ENCODE data around the gene MAP3K2. TPM values are rescaled to one million over a fixed set of nuclear protein-coding genes. Genes with fewer than 3 reads are reported as not detected.

Gene MAP3K2

DNA sequence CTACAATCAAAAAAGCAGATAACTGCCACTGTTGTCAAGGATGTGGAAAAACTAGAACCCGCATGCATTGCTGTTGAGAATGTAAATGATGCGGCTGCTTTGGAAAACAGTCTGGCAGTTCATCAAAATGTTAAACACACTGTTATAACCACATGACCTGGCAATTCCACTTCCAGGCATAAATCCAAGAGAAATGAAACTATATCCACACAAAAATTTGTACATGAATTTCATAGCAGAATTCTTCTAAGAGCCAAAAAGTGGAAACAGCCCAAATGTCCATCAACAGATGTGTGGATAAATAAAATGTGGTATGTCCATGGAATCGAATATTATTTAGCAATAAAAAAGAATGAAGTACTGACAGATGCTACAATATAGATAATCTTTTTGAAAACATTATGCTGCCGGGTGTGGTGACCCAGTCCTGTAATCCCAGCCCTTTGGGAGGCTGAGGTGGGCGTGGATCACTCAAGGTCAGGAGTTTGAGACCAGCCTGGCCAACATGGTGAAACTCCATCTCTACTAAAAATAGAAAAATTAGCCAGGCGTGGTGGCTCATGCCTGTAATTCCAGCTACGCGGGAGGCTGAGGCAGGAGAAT lies 125.9 kb downstream of the MAP3K2 start:
- Histone ChIP-seq H3K27me3 (ENCODE audit: control insufficient read depth, insufficient read depth, low read length) (no peaks in the 10 kb centered on the region), H3K4me3 (ENCODE audit: low read length) (no peak overlapping the region), H3K36me3 (ENCODE audit: insufficient read depth, low read length) (peaks cover 35% of the 10 kb centered on the region), H3K4me2 (ENCODE audit: low read length) (no peak overlapping the region), H3K9ac (ENCODE audit: low read depth, low read length) (no peak overlapping the region), H3K9me3 (replicated peaks; ENCODE audit: low read length) (no peaks in the 10 kb centered on the region), H3K4me1 (ENCODE audit: control insufficient read depth, insufficient read depth, low read length) (no peaks in the 10 kb centered on the region)

DNA sequence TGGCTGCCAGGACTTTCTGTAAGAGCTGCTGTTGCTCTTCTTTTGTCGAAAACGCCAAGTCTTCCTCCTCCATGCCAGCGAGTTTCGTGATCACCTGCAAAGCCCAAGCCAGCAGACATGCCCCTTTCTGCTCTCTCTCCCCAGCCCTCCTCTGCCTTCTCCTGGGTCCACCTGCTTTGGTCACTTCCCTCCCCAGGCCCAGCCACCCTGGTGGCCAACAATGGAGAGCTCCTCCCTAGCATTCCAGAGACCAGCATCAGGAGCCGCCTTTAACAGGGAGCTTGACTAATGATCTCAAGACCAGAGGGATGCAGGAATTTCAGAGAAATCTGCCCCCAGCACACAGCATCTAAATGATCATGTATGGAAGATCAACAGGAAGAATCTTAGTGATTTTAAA lies 128.4 kb downstream of the MAP3K2 start:
- peaks cover 42% of the 10 kb centered on the region for H3K36me3 ChIP-seq (ENCODE audit: insufficient read depth, low read length)
- no peaks in the 10 kb centered on the region for H3K27me3 ChIP-seq (ENCODE audit: control insufficient read depth, insufficient read depth, low read length)
- no peak overlapping the region for H3K4me3 ChIP-seq (ENCODE audit: low read length)
- H3K9ac ChIP-seq (ENCODE audit: low read depth, low read length) = no peak overlapping the region
- no peaks in the 10 kb centered on the region for H3K9me3 ChIP-seq (replicated peaks; ENCODE audit: low read length)
- H3K4me1 ChIP-seq (ENCODE audit: control insufficient read depth, insufficient read depth, low read length) = peaks cover 9% of the 10 kb centered on the region
- no peak overlapping the region for H3K4me2 ChIP-seq (ENCODE audit: low read length)

DNA sequence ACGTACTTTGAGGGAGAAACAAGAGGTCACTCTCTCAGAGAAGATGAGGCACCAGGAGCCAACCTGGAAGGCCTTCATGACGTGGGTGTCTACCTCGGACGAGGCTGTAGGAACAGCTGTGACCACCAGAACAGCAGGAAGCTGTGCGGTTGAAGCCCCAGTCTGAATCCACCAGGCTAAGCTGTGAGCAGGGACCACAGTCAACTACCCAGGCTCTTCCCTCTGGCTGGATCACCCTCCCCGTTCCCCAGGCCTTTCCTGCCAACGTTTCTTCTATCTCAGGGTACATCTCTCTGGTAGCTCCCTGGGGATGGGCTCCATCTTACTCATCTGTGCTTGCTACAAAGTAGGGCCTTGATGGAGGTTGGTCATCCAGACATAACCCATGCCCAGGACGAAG lies 130.9 kb downstream of the MAP3K2 start:
- H3K4me1 ChIP-seq (ENCODE audit: control insufficient read depth, insufficient read depth, low read length) = peaks cover 11% of the 10 kb centered on the region
- no peaks in the 10 kb centered on the region for H3K27me3 ChIP-seq (ENCODE audit: control insufficient read depth, insufficient read depth, low read length)
- H3K9me3 ChIP-seq (replicated peaks; ENCODE audit: low read length) = no peaks in the 10 kb centered on the region
- H3K36me3 ChIP-seq (ENCODE audit: insufficient read depth, low read length) = peaks cover 42% of the 10 kb centered on the region
- no peak overlapping the region for H3K9ac ChIP-seq (ENCODE audit: low read depth, low read length)
- H3K4me3 ChIP-seq (ENCODE audit: low read length) = no peak overlapping the region
- H3K4me2 ChIP-seq (ENCODE audit: low read length) = no peak overlapping the region

DNA sequence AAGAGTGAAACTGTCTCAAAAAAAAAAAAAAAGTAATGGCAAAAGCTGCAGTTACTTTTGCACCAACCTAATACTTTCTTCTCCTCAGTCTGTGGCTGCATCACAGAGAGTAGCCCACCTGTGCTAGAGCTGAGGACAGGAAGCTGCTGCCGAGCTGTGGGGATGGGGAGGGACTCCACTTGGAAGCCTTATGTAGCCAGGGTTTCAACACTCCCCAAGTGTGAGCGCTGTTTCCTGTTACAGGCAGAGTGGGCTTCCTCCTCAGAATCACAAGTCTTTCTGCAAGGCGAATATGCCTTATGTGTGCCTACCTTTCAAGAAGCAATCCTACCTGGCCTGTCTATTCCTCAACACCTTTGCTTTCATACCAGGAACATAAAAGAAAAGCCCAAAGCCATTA lies 131.4 kb downstream of the MAP3K2 start:
- H3K9me3 ChIP-seq (replicated peaks; ENCODE audit: low read length) = no peaks in the 10 kb centered on the region
- no peak overlapping the region for H3K9ac ChIP-seq (ENCODE audit: low read depth, low read length)
- no peak overlapping the region for H3K4me3 ChIP-seq (ENCODE audit: low read length)
- no peaks in the 10 kb centered on the region for H3K27me3 ChIP-seq (ENCODE audit: control insufficient read depth, insufficient read depth, low read length)
- peaks cover 37% of the 10 kb centered on the region for H3K36me3 ChIP-seq (ENCODE audit: insufficient read depth, low read length)
- peaks cover 11% of the 10 kb centered on the region for H3K4me1 ChIP-seq (ENCODE audit: control insufficient read depth, insufficient read depth, low read length)
- no peak overlapping the region for H3K4me2 ChIP-seq (ENCODE audit: low read length)

DNA sequence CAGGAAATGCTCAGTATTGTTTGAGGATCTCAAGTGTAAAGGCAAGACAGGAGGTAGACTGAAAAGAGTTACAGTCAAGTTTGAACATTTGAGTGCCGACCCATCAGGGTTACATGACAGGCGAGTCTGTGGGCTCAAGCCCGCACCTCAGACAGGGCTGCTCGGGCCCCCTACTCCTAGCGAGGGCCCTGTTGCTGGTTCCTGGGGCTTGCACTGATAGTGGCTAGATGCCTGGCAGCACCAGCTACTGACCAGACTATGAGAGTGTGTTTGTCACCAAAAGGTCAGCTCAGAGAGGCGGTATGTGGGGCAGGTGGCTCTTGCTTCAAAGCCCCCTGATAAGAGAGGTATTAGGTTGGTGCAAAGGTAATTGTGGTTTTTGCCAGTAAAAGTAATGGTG lies 132.1 kb downstream of the MAP3K2 start:
- H3K4me3 ChIP-seq (ENCODE audit: low read length) = no peak overlapping the region
- H3K4me1 ChIP-seq (ENCODE audit: control insufficient read depth, insufficient read depth, low read length) = peaks cover 11% of the 10 kb centered on the region
- H3K4me2 ChIP-seq (ENCODE audit: low read length) = no peak overlapping the region
- H3K9me3 ChIP-seq (replicated peaks; ENCODE audit: low read length) = no peaks in the 10 kb centered on the region
- H3K9ac ChIP-seq (ENCODE audit: low read depth, low read length) = no peak overlapping the region
- H3K27me3 ChIP-seq (ENCODE audit: control insufficient read depth, insufficient read depth, low read length) = no peaks in the 10 kb centered on the region
- H3K36me3 ChIP-seq (ENCODE audit: insufficient read depth, low read length) = peaks cover 30% of the 10 kb centered on the region

DNA sequence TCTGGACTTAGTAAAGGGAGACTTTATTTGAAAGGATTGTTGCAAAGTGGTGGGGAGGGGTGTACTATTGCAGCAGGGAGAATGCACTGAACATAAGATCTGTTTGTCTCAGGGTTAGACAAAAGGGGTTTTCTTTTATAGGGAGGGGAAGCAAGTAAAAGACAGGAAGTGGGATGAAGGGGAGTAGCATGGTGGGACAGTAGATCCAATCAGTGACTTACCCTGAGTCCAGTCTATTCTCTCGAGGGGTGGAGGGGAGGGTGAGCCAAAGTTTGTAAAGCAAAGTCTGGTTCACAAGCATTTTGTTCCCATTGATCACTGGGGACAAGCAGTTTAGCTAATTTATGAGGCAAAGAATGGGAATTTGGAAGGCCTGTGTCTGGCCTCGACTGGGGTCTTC lies 132.6 kb downstream of the MAP3K2 start:
- H3K36me3 ChIP-seq (ENCODE audit: insufficient read depth, low read length) = peaks cover 24% of the 10 kb centered on the region
- H3K4me3 ChIP-seq (ENCODE audit: low read length) = no peak overlapping the region
- H3K4me2 ChIP-seq (ENCODE audit: low read length) = no peak overlapping the region

DNA sequence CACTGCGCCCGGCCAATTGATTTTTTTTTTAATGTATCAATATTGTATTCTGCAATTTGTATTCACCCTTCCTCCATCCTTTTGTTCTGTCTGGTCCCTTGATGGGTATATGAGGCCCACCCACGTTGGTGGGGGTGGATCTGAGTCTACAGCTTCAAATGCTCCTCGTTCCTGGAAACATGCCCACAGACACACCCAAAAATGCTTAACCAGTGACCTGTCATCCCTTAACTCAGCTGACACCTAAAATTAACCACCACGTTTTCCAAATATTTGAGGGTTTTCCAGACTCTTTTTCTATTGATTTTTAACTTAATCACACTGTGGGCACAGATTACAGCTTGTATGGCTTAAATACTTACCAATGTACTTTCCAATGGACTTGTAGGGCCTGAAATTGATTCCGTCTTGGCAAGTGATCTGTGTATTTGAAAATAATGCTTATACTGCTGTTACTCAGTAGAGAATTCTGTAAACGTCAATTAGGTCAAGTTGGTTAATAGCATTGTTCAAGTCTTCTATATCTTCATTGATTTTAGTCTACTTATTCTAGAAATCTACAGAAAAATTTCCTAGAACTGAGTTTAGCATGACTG lies 133.3 kb downstream of the MAP3K2 start:
- Histone ChIP-seq H3K36me3 (ENCODE audit: insufficient read depth, low read length) (peaks cover 20% of the 10 kb centered on the region), H3K27me3 (ENCODE audit: control insufficient read depth, insufficient read depth, low read length) (no peaks in the 10 kb centered on the region), H3K4me1 (ENCODE audit: control insufficient read depth, insufficient read depth, low read length) (peaks cover 11% of the 10 kb centered on the region), H3K4me2 (ENCODE audit: low read length) (no peak overlapping the region), H3K9ac (ENCODE audit: low read depth, low read length) (no peak overlapping the region), H3K4me3 (ENCODE audit: low read length) (no peak overlapping the region), H3K9me3 (replicated peaks; ENCODE audit: low read length) (no peaks in the 10 kb centered on the region)

More for the DNA sequence above, 132.6 kb downstream of the MAP3K2 start:
- no peaks in the 10 kb centered on the region for H3K27me3 ChIP-seq (ENCODE audit: control insufficient read depth, insufficient read depth, low read length)
- H3K9ac ChIP-seq (ENCODE audit: low read depth, low read length) = no peak overlapping the region
- H3K4me1 ChIP-seq (ENCODE audit: control insufficient read depth, insufficient read depth, low read length) = peaks cover 11% of the 10 kb centered on the region
- no peaks in the 10 kb centered on the region for H3K9me3 ChIP-seq (replicated peaks; ENCODE audit: low read length)

Small RNAs within 50 kb of the gene (small RNA-seq; reads per million reads assigned to genes)
- gene MIR4783 (not detected), gene RNU6-1147P (4.9 reads per million, percentile 85 among the genes with 10 or more reads in this experiment)

Data from skeletal muscle satellite cell (primary cell).